ENCODE results near the gene ZFPM1. TPM values are rescaled to one million over a fixed set of nuclear protein-coding genes. Genes with fewer than 3 reads are reported as not detected.
A peak's percentile ranks its signal among the peaks of the same experiment; 100 is the strongest.

Gene ZFPM1
- total and polyA plus RNA-seq, 2 of the 8 experiments (the other 6 are each of a cell fraction or from before 2014, with no cell fraction given): 0.74 to 4.8 TPM

GRCh38 chr16:88527186-88527936 is 74.3 kb downstream of the ZFPM1 start:
- Histone ChIP-seq H3K27ac (ENCODE audit: low read depth, low read length) (no peak overlapping the region), H3K4me1 (replicated peaks in 1 of 4; ENCODE audit: control insufficient read depth in 3 of 4, insufficient read depth in 4 of 4, low read length in 3 of 4) (peaks cover 0 to 15% (median 7%) of the 10 kb centered on the region in 4 experiments; a peak in 5 of 7 replicates), H2BK120ac (replicated peaks; ENCODE audit: low read depth, low read length) (no peak overlapping the region), H3K4me3 (ENCODE audit: extremely low read depth in 1 of 4, insufficient read depth in 2 of 4, low read depth in 3 of 4, low read length in 4 of 4) (no peak overlapping the region), H2AK5ac (ENCODE audit: low read depth, low read length) (0 out of 2 replicates have a peak overlapping the region, but pooled peaks have one; percentile 4), H3K79me2 (ENCODE audit: control insufficient read depth in 1 of 2, insufficient read depth in 2 of 2, low read length in 2 of 2) (no peaks in the 10 kb centered on the region), H3K36me3 (ENCODE audit: control insufficient read depth in 2 of 4, insufficient read depth in 4 of 4, low read length in 3 of 4) (no peaks in the 10 kb centered on the region; a peak in 1 of 8 replicates), H3K79me1 (ENCODE audit: low read depth, low read length) (no peaks in the 10 kb centered on the region), H2BK15ac (ENCODE audit: low read length) (no peak overlapping the region), H3K4me2 (ENCODE audit: insufficient read depth in 1 of 2, low read depth in 2 of 2, low read length in 2 of 2) (peak overlapping the region in 1 of 2 experiments; percentile 22; a peak in 1 of 4 replicates), H3K4ac (replicated peaks; ENCODE audit: insufficient read length, low read depth, low read length) (peak overlapping the region; percentile 69), H3K56ac (replicated peaks; ENCODE audit: insufficient read length, low read depth, low read length) (no peak overlapping the region), H4K8ac (ENCODE audit: extremely low read depth, insufficient read depth, low read length) (peak overlapping the region; percentile 85), H3K18ac (ENCODE audit: extremely low read depth, low read length) (peak overlapping the region; percentile 48; the same call in 1 of the 2 replicates), H3K9me3 (ENCODE audit: insufficient read depth in 2 of 2, low read depth in 1 of 2, low read length in 1 of 2) (no peaks in the 10 kb centered on the region), H2BK20ac (ENCODE audit: low read length) (no peak overlapping the region), H3K27me3 (replicated peaks in 1 of 4; ENCODE audit: control insufficient read depth in 3 of 4, extremely low read depth in 1 of 4, insufficient read depth in 3 of 4, low read length in 3 of 4) (no peaks in the 10 kb centered on the region), H3K14ac (ENCODE audit: insufficient read length) (no peak overlapping the region), H4K20me1 (replicated peaks in 1 of 2; ENCODE audit: control insufficient read depth in 1 of 2, insufficient read depth in 2 of 2, low read length in 2 of 2) (peaks cover 1 to 16% of the 10 kb centered on the region in 2 experiments), H3K23ac (ENCODE audit: insufficient read length) (no peak overlapping the region), H4K5ac (ENCODE audit: insufficient read length, low read depth, low read length) (no peak overlapping the region), H4K91ac (replicated peaks; ENCODE audit: insufficient read length, low read length) (peak overlapping the region; percentile 74), H2BK12ac (ENCODE audit: low read depth, low read length) (no peak overlapping the region; the same call in 1 of the 2 replicates), H2AFZ (ENCODE audit: low read length) (no peak overlapping the region), H3K9ac (replicated peaks in 1 of 4; ENCODE audit: extremely low read depth in 1 of 4, low read depth in 3 of 4, low read length in 3 of 4) (no peak overlapping the region), H2BK5ac (ENCODE audit: low read depth, low read length) (peak overlapping the region; percentile 44; the same call in 1 of the 2 replicates), H3K23me2 (ENCODE audit: low read depth, low read length) (no peaks in the 10 kb centered on the region)
- ChIA-PET CTCF (ENCODE audit: partially characterized antibody) (interaction anchor here (1.0 to 4.6 kb wide), 7 partner anchors 11 to 90 kb away, joined by 3 to 21 read pairs (median 4); no protein-coding TSS in a partner anchor), POLR2A (ENCODE audit: partially characterized antibody) (no interaction called here)
- FAIRE-seq: no peak
- peak in 1 of 2 experiments; percentile 94 for DNase-seq (ENCODE audit: low read depth in 1 of 2, low spot score in 2 of 2)
- WGBS, 2 experiments (ENCODE audit: extremely low coverage in 1 of 2, insufficient coverage in 1 of 2, insufficient read length in 1 of 2, insufficient replicate concordance in 2 of 2, low coverage in 1 of 2, low lambda C conversion rate in 2 of 2, missing lambda C conversion rate in 1 of 2): 51% methylated on average over 30 of the region's 32 CpGs; no CpG with 5 or more reads in 1 of the 2 experiments
- peak; percentile 93 for TF ChIP-seq RAD21 (IDR thresholded peaks at IDR 0.05 in 1 of 2, conservative IDR thresholded peaks at IDR 0.05 in 1 of 2; ENCODE audit: low read depth in 2 of 2, low read length in 2 of 2)
- no peak for TF ChIP-seq RXRA (IDR thresholded peaks at IDR 0.05; ENCODE audit: insufficient read depth, low read depth, low read length)
- no peak for TF ChIP-seq TBP (IDR thresholded peaks at IDR 0.05; ENCODE audit: low read depth, low read length)
- no peak for TF ChIP-seq MAX (IDR thresholded peaks at IDR 0.05)
- no peak for TF ChIP-seq SP2 (IDR thresholded peaks at IDR 0.05; ENCODE audit: low read length)
- TF ChIP-seq SAP30 (IDR thresholded peaks at IDR 0.05; ENCODE audit: insufficient read depth, insufficient replicate concordance, low read length): no peak
- TF ChIP-seq NANOG (IDR thresholded peaks at IDR 0.05; ENCODE audit: insufficient read depth, low read depth, low read length, poor library complexity, severe bottlenecking): no peak
- no peak for TF ChIP-seq TAF1 (IDR thresholded peaks at IDR 0.05; ENCODE audit: low read depth, low read length)
- no peak for TF ChIP-seq CBX5 (IDR thresholded peaks at IDR 0.05; ENCODE audit: low read depth, low read length)
- no peak for TF ChIP-seq E2F6 (IDR thresholded peaks at IDR 0.05)
